Astrocyte (in vitro differentiated cells and primary cell): Measurements from ENCODE around the gene SQSTM1. TPM values are rescaled to one million over a fixed set of nuclear protein-coding genes. Genes with fewer than 3 reads are reported as not detected.

Experiments used
- DNase-seq: peaks from one replicate; pipeline ENCODE4 v3.0.0-alpha.2; 2010; ENCODE audit warnings: low read depth
- FAIRE-seq: peaks from 2 replicates; lab custom pipeline; 2011; peaks lifted over from hg19 to GRCh38; lab: Jason Lieb, UNC
- H2AFZ ChIP-seq: 2 replicates; pipeline ENCODE4 v1.6.0; 2012; ENCODE audit warnings: low read depth, low read length, inconsistent platforms
- H3K27ac ChIP-seq: 2 replicates; pipeline ENCODE4 v1.5.1; 2011; ENCODE audit warnings: low read depth, low read length, inconsistent platforms
- H3K27me3 ChIP-seq: 2 replicates; pipeline ENCODE4 v1.6.0; 2011; ENCODE audit warnings: low read length, inconsistent platforms; ENCODE audit not compliant: insufficient read depth
- H3K36me3 ChIP-seq: 2 replicates; pipeline ENCODE4 v1.5.1; 2011; ENCODE audit warnings: low read length, inconsistent platforms; ENCODE audit not compliant: insufficient read depth
- H3K4me1 ChIP-seq: 2 replicates; pipeline ENCODE4 v1.5.1; 2011; ENCODE audit warnings: low read length, inconsistent platforms; ENCODE audit not compliant: insufficient read depth
- H3K4me2 ChIP-seq: 2 replicates; pipeline ENCODE4 v1.6.0; 2012; ENCODE audit warnings: low read length, inconsistent platforms
- H3K4me3 ChIP-seq: 2 replicates; pipeline ENCODE4 v1.5.1; 2011; ENCODE audit warnings: low read depth, mild to moderate bottlenecking, low read length, inconsistent platforms; ENCODE audit not compliant: insufficient read depth
- H3K79me2 ChIP-seq: 2 replicates; pipeline ENCODE4 v1.6.0; 2012; ENCODE audit warnings: mild to moderate bottlenecking, low read length, inconsistent platforms; ENCODE audit not compliant: insufficient read depth
- H3K9ac ChIP-seq: 2 replicates; pipeline ENCODE4 v1.6.0; 2012; ENCODE audit warnings: mild to moderate bottlenecking, low read length, inconsistent platforms
- H3K9me3 ChIP-seq: 2 replicates; pipeline ENCODE4 v1.5.1; 2012; ENCODE audit warnings: low read depth, mild to moderate bottlenecking, low read length, inconsistent platforms; ENCODE audit not compliant: insufficient read depth
- H4K20me1 ChIP-seq: 2 replicates; pipeline ENCODE4 v1.6.0; 2012; ENCODE audit warnings: low read length, inconsistent platforms; ENCODE audit not compliant: insufficient read depth
- H3K27ac Mint-ChIP-seq: one replicate; pipeline ENCODE4 v1.8.0; 2021; ENCODE audit warnings: mild to moderate bottlenecking, mixed read lengths; ENCODE audit not compliant: unreplicated experiment
- H3K27me3 Mint-ChIP-seq: one replicate; pipeline ENCODE4 v1.8.0; 2021; ENCODE audit warnings: low read depth, mixed read lengths; ENCODE audit not compliant: unreplicated experiment
- H3K36me3 Mint-ChIP-seq: one replicate; pipeline ENCODE4 v1.8.0; 2021; ENCODE audit warnings: low read depth, mixed read lengths; ENCODE audit not compliant: unreplicated experiment
- H3K4me1 Mint-ChIP-seq: one replicate; pipeline ENCODE4 v1.8.0; 2021; ENCODE audit warnings: low read depth, mixed read lengths; ENCODE audit not compliant: unreplicated experiment
- H3K4me3 Mint-ChIP-seq: one replicate; pipeline ENCODE4 v1.8.0; 2021; ENCODE audit warnings: mild to moderate bottlenecking, moderate library complexity, mixed read lengths; ENCODE audit not compliant: unreplicated experiment
- H3K9me3 Mint-ChIP-seq: one replicate; pipeline ENCODE4 v1.8.0; 2021; ENCODE audit warnings: mild to moderate bottlenecking, mixed read lengths; ENCODE audit not compliant: unreplicated experiment
- EZH2 ChIP-seq: IDR thresholded peaks from 2 replicates; pipeline ENCODE4 v1.6.1; 2012; ENCODE audit warnings: mild to moderate bottlenecking, low read length, inconsistent platforms; ENCODE audit not compliant: insufficient read depth
- total RNA-seq: library from RNA; stranded (reverse); gene quantifications from 2 replicates; pipeline ENCODE4 v1.2.1, GENCODE V29; 2021
- TF ChIP-seq, protein P1 (sequence below): IDR thresholded peaks from 2 replicates; pipeline ENCODE4 v1.5.1; 2011; ENCODE audit warnings: low read depth, mild to moderate bottlenecking, inconsistent platforms, low read length, moderate library complexity; ENCODE audit not compliant: insufficient read depth

The SQSTM1 gene
- total RNA-seq, 1 donor from 2014 or later, result 262 TPM

DNA sequence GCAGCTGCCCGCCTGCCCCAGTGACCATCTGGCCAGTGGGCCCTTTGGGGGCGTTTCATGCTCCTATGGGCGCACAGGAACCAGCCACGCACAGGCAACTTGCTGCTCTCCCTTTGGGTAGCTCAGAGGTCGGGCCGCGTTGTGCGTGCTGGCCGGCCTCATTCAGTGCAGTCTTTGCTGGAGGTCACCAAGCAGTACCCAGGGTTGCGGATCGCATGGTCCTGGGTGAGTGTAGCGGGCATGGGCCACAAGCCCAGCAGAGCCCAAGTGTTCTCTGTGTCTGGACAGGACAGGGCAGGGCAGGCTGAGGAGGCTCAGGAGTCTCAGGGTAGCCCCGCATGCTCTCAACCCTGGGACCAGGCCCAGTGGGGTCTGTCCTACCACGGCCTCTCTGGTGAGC, 47.8 kb downstream of the SQSTM1 start:
- H3K27me3 Mint-ChIP-seq, result no peaks in the 10 kb centered on the region
- TF ChIP-seq, protein P1, sequence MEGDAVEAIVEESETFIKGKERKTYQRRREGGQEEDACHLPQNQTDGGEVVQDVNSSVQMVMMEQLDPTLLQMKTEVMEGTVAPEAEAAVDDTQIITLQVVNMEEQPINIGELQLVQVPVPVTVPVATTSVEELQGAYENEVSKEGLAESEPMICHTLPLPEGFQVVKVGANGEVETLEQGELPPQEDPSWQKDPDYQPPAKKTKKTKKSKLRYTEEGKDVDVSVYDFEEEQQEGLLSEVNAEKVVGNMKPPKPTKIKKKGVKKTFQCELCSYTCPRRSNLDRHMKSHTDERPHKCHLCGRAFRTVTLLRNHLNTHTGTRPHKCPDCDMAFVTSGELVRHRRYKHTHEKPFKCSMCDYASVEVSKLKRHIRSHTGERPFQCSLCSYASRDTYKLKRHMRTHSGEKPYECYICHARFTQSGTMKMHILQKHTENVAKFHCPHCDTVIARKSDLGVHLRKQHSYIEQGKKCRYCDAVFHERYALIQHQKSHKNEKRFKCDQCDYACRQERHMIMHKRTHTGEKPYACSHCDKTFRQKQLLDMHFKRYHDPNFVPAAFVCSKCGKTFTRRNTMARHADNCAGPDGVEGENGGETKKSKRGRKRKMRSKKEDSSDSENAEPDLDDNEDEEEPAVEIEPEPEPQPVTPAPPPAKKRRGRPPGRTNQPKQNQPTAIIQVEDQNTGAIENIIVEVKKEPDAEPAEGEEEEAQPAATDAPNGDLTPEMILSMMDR, result no peak
- FAIRE-seq, result no peak
- peaks cover 7% of the 10 kb centered on the region for H3K9me3 Mint-ChIP-seq
- Histone ChIP-seq H2AFZ (no peak overlapping the region), H3K36me3 (peaks cover 10% of the 10 kb centered on the region), H3K9ac (no peak overlapping the region), H3K4me2 (no peak overlapping the region), H4K20me1 (no peaks in the 10 kb centered on the region), H3K27ac (no peak overlapping the region), H3K9me3 (no peaks in the 10 kb centered on the region), H3K79me2 (no peaks in the 10 kb centered on the region), H3K27me3 (no peaks in the 10 kb centered on the region), H3K4me3 (no peak overlapping the region), H3K4me1 (no peaks in the 10 kb centered on the region)
- no peak overlapping the region for H3K27ac Mint-ChIP-seq
- DNase-seq, result no peak
- H3K4me1 Mint-ChIP-seq, result no peaks in the 10 kb centered on the region
- peaks cover 27% of the 10 kb centered on the region for H3K36me3 Mint-ChIP-seq
- no peak overlapping the region for H3K4me3 Mint-ChIP-seq

DNA sequence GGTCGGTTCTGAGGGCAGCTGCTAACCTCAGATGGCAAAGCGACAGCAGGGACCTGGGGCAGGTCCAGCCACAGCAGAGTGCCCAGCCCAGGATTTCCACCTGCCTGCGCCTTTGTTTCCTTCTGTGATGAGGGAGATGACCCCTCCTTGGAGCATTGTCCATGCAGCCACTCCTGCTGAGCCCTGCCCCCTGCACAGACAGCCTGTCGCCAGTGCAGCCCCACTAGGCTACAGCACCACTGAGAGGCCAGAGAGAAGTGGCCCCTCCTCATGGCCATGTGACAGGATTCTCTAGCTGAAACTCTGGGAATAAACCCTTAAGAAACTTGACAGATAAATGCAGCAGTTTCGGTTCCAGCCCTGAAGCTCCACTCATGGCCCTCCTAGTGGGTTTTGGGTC, 48.4 kb downstream of the SQSTM1 start:
- FAIRE-seq (no peak), DNase-seq (no peak)
- no peaks in the 10 kb centered on the region for H4K20me1 ChIP-seq
- H3K9me3 Mint-ChIP-seq, result peaks cover 5% of the 10 kb centered on the region
- no peaks in the 10 kb centered on the region for H3K79me2 ChIP-seq
- no peaks in the 10 kb centered on the region for H3K27me3 Mint-ChIP-seq
- H3K27ac ChIP-seq, result no peak overlapping the region
- H3K27me3 ChIP-seq, result no peaks in the 10 kb centered on the region
- H3K4me2 ChIP-seq, result no peak overlapping the region
- peaks cover 14% of the 10 kb centered on the region for H3K36me3 ChIP-seq
- no peak overlapping the region for H2AFZ ChIP-seq
- peaks cover 21% of the 10 kb centered on the region for H3K36me3 Mint-ChIP-seq
- H3K4me3 ChIP-seq, result no peak overlapping the region
- TF ChIP-seq, protein P1, result no peak
- TF ChIP-seq EZH2, result no peak
- H3K9ac ChIP-seq, result no peak overlapping the region
- H3K4me1 Mint-ChIP-seq, result no peaks in the 10 kb centered on the region
- H3K27ac Mint-ChIP-seq, result no peak overlapping the region
- H3K9me3 ChIP-seq, result no peaks in the 10 kb centered on the region
- H3K4me1 ChIP-seq, result no peaks in the 10 kb centered on the region
- no peak overlapping the region for H3K4me3 Mint-ChIP-seq

GRCh38 chr5:179869641-179870402, 49.1 kb downstream of the SQSTM1 start:
- H3K9me3 Mint-ChIP-seq, result peaks cover 5% of the 10 kb centered on the region
- H3K4me1 Mint-ChIP-seq, result no peaks in the 10 kb centered on the region
- H3K27me3 Mint-ChIP-seq, result no peaks in the 10 kb centered on the region
- peaks cover 14% of the 10 kb centered on the region for H3K36me3 ChIP-seq
- DNase-seq (no peak), FAIRE-seq (no peak)
- H3K9ac ChIP-seq, result no peak overlapping the region
- H3K79me2 ChIP-seq, result no peaks in the 10 kb centered on the region
- no peak overlapping the region for H3K4me2 ChIP-seq
- H3K36me3 Mint-ChIP-seq, result peaks cover 19% of the 10 kb centered on the region
- no peaks in the 10 kb centered on the region for H3K4me1 ChIP-seq
- no peak overlapping the region for H3K27ac ChIP-seq
- no peaks in the 10 kb centered on the region for H3K9me3 ChIP-seq
- H3K4me3 Mint-ChIP-seq, result no peak overlapping the region
- no peak overlapping the region for H3K4me3 ChIP-seq
- no peaks in the 10 kb centered on the region for H3K27me3 ChIP-seq
- TF ChIP-seq EZH2, result no peak
- TF ChIP-seq, protein P1, result no peak
- H4K20me1 ChIP-seq, result no peaks in the 10 kb centered on the region
- H2AFZ ChIP-seq, result no peak overlapping the region
- H3K27ac Mint-ChIP-seq, result no peak overlapping the region
